Activated gamma-delta T cell treated with Interleukin-2 at 50 U/mL for 16 hours (primary cell): ENCODE results near the gene CIBAR2.
"Not testable (repeated sequence)": the region's sequence is repeated elsewhere in the genome, so short reads cannot be mapped to it uniquely, and the experiment has no call there.

Experiments used
- DNase-seq: peaks from one replicate; pipeline ENCODE4 v3.0.0-alpha.2; 2020

The CIBAR2 gene

GRCh38 chr16:85056211-85056748, 56.0 kb downstream of the CIBAR2 start:
- DNase-seq, result peak; percentile 6

GRCh38 chr16:85055493-85056210, 56.6 kb downstream of the CIBAR2 start:
- peak; percentile 78 for DNase-seq

- no peak for DNase-seq
Observed at GRCh38 chr16:85054948-85055492, 57.3 kb downstream of the CIBAR2 start.

- DNase-seq, result not testable (repeated sequence)
Observed at GRCh38 chr16:85054321-85054720, 58.0 kb downstream of the CIBAR2 start.

- DNase-seq, result no peak
Observed at GRCh38 chr16:85052536-85052935, 59.7 kb downstream of the CIBAR2 start.

GRCh38 chr16:85051683-85052082, 60.6 kb downstream of the CIBAR2 start:
- no peak for DNase-seq

GRCh38 chr16:85051067-85051581, 61.1 kb downstream of the CIBAR2 start:
- no peak for DNase-seq

- DNase-seq, result no peak
Observed at GRCh38 chr16:85049706-85050305, 62.5 kb downstream of the CIBAR2 start.

GRCh38 chr16:85048921-85049562, 63.2 kb downstream of the CIBAR2 start:
- DNase-seq, result no peak
